ENCODE data around the gene TFB1M. TPM values are rescaled to one million over a fixed set of nuclear protein-coding genes. Genes with fewer than 3 reads are reported as not detected.

TFB1M gene
- total RNA-seq, 1 experiment from 2014 or later: 21.2 TPM

DNA sequence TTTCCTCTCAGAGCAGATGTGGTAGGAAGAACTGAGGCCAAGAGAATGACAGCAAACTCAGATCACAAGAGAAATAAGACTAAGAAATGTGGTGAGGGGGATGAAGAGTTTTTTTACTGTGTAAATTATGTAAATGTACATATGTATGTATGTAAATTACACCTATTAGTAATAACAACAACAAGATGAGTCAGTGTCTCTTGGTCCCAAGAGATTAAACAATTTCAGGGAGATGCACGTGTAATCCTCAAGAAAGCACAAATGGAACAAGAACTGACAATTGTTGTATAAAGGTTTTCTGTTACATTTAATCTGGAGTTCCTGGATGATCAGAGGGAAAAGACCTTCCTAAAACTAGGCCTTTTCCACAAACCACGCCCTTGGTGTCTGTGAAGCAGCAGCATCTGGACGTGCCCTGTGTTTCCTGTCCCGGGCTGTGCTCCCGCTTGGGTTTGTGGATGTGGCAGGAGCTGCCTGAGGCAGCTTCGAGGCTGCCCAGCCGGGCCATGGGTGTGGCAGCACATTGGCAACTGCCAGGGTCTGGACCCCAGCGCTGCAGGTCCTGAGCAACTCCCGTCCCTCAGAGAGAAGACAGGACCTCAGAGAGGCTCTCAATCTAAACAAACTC is 49.5 kb downstream of the TFB1M start:
- DNase-seq (ENCODE audit: low read depth): peak; percentile 61

DNA sequence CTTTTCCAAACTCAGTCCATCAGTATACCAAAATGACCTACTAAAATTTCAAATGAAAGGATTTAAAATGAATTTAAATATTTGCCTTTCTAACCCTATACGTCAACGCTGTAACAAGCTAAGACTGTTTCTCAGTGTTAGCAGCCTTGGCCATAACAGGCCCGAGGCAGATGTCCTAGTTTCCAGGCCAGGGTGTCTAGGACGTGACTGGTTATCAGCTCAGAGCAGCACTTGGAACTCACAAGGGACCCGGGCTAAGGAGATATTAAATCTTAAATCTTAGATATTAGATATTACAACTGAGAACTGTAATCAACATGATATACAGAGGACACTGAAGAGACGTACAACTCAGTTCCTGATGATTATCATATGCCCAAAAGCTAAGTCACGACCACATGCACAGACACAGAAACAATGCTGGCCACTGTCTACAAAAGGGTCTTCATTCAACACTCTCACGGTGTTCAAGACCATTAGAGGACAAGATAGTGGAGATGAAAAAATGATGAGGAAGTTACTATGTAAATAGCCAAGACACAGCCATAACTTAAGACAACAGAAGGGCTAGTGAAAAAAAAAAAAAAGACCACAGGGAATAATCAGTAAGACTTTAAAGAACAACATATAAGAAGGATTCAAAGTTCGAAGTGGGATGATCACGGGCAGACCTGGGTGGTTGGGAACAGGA is 50.8 kb downstream of the TFB1M start, which contains the start of gene CLDN20:
Gene CLDN20 (plus strand): TSS at position 641 of the 691 bp plus-strand sequence. CDS start 11,707 bp downstream, outside the sequence.
- DNase-seq (ENCODE audit: low read depth): no peak

DNA sequence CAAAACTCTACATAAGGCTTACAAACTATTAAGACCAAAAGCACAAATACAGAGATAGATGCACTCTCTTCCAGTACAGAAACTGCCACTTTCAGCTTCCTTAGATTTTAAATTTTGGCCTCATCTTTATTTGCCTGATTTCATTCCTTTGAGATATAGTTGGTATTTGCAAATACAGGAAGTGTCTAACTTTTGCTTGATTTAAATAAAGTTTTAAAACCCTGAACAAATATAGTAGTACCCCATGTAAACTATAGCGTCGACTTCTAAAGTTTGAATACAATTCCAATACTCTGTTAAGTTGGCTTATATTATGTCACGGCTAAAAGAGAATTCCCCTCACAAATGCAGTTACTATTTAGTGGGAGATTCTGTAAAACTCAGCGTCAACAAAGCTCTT is 51.6 kb downstream of the TFB1M start:
- DNase-seq (ENCODE audit: low read depth): no peak

DNA sequence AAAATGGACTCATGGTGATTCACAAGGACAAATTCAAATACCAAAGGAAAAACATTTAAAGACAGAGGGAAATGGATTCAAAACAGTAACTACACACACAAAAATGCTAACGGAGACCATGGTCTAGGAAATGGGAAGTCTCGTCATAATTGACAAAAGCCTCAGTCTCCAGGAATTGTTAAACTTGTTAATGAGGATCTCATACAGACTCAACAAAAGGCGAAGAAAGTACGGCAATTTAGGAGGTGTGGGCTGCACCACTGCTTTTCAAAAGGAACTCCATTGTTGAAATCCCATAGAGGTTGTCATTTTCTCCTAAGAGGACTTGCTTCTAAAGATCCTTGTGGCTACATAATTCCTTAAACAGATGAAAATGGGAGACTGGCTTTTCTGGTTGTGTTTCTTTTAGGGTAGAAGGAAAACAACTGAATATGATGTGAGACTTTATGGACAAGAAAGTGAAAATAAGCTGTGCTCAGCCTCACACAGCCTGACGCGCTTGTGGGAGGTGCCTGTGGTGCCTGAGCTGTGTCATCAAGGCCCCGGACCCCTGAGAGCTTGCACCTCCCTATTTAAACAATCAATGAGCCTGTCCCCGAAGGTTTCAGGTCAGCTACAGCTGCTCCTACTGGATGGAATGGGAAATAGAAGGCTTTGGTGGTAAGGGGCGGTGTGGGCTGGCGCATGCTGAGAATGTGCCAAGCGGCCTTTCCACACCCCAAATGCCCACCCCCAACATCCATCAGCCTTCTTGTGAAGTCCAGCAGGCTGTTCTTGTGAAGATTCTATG is 53.0 kb downstream of the TFB1M start:
- no peak for DNase-seq (ENCODE audit: low read depth)

DNA sequence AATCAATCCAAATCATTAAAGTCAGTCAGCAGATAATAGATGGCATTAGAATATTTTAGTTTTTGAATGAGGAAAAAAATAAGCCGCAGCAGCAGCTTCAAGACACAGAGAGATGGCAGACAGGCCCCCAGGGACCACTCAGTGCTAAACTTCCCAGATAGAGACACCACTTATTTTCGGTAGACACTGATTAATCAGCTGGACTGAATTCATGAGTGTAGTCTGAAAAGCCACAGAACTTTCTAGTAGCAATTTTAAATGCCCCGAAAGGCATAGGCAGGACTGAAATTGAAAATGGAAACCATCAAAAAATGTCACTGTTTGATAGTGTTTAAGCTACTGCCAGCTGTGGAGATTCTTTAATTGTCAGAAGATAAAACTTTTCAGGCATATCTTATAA is 53.6 kb downstream of the TFB1M start:
- DNase-seq (ENCODE audit: low read depth): no peak

DNA sequence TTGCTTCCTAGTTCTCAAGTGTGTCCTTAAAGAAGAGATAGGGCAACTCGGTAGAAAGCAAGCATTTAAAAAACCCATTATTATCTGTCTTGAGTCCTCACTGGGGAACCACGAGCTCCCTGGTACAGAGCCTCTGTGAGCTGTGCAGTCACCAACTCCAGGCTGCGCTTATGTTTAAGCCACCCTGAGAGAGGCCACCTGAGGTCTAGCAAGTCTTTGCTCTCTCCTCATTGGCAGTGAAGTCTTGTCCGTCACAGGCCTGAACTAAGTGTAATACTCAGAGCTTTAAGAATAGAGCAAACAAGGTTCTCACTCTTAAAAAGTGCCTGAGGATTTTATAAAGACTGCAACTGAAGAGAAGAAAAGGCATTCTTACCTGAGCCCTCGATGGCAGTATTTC is 54.4 kb downstream of the TFB1M start:
- no peak for DNase-seq (ENCODE audit: low read depth)

DNA sequence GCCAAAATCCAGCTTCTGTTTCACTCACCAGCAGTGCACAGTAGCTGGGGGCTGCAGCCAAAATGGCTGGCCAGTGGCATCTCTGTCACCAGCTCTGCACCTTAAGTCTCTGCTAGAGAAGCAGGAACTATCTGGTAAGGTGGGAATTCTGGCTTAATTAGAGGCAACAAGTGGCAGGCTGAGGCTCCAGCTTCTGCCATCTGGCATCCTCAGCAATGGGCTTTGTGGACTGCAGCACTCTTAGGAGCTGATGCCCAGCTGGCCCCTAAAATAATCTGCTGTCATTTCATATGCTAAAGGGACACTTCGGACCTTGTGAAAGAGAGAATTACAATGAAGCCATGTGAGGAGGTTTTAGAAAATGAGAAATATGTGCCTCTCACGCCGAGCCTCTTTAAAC is 55.1 kb downstream of the TFB1M start:
- DNase-seq (ENCODE audit: low read depth): no peak

DNA sequence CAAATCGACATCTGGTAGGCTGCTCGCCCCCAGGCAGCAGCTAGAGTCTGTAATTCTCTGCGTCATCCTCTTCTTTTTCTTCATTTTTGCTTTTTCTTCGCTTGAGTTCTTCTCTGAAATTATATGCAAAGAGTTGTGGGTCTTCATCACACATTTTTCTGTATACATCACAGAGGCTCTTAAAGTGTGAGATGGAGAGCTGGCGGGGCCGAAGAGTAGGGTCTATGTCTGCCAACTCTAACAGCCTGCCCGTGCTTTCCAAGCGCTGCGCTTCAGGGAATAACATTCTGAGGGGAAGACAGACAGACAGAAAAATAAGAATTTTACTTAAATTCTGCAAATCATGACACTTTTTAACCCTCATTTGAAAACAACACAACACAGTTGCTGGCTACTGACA is 56.5 kb downstream of the TFB1M start:
- no peak for DNase-seq (ENCODE audit: low read depth)

DNA sequence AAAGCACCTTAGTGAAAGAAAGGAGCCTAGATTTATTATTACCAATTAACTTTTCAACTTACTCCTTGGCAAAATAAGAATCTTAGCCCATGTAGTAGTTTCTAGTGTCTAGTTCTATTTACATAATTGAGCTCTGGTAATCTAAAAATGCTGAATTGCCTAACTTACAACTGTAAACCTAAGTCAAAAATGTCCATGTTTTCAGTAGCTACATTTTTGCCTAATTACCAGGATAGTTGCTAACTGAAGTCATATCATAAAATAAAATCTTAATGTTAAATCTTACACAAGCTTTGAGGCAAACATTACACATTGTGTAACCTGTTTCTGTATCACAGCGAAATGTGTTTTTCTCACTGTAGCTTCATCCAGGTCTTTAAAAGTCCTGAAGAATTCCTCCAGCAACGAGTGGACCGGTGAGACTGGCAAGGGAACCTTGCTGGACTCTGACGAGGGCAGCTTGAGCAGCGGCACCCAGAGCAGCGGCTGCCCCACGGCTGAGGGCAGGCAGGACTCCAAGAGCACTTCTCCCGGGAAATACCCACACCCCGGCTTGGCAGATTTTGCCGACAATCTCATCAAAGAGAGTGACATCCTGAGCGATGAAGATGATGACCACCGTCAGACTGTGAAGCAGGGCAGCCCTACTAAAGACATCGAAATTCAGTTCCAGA is 58.0 kb downstream of the TFB1M start:
- DNase-seq (ENCODE audit: low read depth): no peak

DNA sequence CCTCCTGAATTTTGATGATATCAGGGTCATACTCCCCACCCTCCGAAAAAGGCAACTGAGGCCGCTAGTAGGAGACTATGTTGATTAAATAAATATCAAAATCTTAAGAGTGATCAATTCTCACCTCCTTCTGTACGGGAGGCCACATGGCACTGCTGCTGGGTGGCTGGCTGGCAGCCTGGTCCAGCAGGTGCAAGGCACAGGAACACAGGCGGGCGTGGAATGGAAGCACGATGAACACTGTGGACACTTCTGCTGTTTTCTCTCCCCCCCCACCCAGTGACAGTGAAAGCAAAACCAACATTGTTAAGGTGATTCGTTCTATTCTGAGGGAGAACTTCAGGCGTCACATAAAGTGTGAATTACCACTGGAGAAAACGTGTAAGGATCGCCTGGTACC is 60.1 kb downstream of the TFB1M start:
- no peak for DNase-seq (ENCODE audit: low read depth)

DNA sequence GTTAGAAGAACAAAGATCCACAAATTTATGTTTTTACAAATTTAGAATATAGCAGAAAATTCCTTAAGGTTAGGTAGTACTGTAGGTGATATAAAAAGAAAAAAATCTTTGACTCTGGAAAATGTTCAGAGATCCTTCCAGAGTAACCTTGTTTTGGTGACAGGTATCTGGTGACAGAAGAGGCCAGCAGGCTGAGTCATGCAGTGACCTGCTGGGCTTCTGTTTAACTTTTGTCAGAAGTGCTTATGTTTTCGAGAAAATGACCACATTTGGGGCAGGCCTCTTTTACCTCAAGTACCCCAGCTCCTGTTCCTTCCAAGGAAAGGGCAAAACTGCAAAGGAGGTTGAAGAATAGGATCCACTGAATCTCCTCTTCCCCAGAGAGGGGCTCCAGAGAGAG is 60.9 kb downstream of the TFB1M start:
- no peak for DNase-seq (ENCODE audit: low read depth)

DNA sequence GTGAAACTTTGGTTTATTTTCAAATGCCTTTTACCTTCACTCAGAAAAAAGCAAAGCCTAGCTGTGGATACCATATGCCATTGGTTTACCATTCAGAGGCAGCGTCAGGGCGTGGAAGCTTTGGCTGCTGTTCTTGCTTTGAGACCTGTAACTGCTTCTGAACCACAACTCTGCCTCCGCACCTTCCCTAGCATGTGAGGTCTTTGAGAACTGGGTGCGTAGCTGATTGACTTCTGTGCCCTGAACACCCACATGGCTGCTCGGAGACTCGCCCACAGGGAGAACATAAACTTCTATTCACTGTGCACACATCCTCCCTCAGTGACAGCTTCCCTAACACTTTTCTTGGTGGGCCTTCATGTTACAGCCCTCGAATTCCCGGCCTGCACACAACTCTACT is 61.7 kb downstream of the TFB1M start:
- DNase-seq (ENCODE audit: low read depth): no peak

DNA sequence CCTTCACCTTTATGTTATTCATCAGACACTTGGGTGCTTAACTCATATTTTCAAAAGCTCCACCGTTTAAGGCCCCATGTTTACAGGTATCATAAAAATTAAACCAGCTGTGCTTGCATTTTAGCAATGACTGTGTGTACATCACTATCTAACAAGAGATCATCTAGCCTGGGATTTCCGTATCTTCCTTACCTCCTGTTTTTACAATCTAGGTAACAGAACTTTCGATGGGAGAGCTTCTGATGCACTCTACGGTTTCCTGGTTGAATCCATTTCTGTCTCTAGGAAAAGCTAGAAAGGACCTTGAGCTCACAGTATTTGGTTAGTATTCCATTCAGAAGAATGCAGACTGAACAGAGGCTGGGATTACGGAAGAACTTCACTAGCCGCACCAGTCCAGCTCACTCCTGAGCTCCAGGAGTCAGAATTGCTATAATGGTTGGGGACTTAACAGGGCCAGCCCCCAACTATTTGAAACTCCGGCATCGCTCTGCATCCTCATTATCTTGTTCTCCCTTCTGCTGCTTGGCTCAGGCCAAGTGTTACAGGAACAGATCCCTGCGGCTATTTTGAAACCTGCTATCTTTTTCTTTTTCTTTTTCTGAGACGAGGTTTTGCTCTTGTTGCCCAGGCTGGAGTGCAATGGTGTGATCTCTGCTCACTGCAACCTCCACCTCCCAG is 63.4 kb downstream of the TFB1M start:
- DNase-seq (ENCODE audit: low read depth): no peak

DNA sequence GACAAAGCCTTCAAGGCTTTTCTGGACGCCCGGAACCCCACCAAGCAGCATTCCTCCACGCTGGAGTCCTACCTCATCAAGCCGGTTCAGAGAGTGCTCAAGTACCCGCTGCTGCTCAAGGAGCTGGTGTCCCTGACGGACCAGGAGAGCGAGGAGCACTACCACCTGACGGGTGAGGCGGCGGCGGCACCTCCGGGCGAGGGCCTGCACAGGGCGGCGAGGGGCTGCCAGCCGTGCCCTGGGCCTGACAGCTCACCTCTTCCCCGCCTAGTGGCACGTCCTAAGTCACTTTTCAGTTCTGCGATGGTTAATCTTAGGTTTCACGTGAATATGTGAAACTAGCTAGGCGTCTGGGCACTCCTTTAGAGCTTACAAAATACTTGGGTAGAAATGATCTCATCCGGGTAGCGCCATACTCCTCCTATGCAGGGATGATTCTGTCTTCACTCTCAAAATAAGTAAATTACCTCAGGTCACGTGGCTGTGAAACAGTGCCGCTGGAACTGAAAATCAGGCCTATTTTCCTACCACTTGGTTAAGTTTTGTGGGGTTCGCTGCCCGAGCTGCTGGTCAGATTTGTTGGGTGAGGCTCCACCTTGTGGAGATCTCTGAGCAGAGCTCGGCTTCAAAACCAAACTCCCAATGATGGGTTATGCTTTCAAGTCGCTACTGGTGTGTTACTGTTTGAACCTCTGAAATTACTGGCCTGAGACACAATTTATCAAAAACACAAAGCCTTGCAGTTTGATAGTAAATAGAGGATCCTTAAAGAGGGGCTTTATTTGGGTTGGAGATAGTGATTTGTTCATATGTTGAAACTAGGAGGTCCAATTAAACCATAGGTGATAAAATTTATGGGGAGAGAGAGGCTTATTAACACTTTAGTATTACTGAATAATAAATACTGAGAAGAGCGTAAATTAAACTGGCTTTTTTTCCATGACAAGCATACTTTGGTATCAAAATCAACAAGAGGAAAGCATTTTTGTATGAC is 66.0 kb downstream of the TFB1M start:
- peak; percentile 77 for DNase-seq (ENCODE audit: low read depth)

DNA sequence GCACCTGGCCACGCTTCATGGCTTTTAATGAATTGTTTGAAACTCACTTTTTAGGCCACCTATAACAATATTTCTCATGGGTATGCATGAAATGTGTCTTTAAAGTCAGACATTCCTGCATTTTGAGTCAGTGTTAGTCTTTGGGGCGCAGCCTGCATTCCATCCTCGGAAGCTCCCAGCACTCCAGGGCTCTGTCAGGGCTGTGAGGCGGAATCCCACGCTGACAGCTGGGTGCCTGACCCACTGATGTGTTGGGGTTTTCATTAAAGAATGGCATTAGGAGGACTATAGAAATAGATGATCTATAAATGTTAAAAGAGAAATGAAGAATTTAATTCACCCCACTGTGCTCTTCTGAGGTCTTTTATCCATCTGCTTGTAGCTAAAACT is 66.7 kb downstream of the TFB1M start:
- peak; percentile 85 for DNase-seq (ENCODE audit: low read depth)

DNA sequence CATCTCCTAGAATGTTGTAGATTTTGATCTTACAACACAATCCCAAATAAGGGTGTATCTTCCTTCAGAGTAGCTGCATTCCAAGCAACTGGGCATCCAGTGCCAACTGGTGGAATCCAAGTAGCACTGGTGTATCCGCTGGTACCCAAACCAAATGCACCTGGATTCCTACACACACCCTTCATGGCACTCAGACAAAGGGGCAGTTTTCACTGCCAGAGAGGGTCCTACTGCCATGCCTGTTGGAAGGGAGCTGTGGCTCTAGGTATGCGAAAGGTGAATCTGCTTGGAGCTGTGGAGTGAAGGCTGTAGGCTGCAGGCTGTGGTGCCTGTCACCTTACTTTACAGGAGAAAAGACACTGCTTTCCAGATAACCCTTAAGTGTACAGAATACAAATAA is 67.5 kb downstream of the TFB1M start:
- DNase-seq (ENCODE audit: low read depth): no peak

DNA sequence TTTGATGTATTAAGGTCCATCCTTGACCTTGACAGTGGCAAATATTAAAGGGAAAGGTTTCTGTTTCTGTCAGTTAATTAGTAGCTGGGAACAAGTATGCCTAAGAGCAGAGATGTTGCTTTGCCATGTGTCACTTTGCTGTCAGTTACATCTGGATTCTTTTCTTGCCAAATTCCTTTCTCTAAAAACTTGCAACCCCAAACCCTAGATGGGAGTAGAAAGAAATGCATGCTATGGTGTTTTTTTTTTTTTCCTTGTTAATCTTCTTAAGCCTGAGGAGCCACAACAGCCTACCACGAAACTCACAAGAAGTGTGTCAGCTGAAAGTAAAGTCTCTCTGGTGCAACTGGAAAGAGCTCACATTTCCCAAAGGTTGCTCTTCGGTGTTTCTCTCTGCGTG is 68.5 kb downstream of the TFB1M start:
- DNase-seq (ENCODE audit: low read depth): peak; percentile 41

DNA sequence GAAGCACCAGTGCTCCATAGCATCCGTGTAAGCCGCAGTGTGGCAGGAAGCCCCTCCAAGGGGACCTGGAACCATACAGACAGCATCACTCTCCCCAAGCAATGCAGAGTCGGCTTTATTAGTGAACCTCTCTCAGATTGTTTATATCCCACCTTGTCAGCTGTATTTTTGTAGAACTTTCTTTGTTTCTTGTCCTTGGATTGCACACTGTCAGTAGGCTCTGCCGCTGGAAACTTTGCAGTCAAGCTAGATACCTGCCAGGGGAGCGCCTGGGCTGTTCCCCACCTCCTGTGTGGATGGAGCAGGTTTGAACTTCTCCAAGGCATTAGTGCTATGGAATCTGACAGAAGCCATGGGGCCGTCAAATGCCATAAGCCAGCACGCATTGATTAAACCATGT is 69.1 kb downstream of the TFB1M start:
- no peak for DNase-seq (ENCODE audit: low read depth)

DNA sequence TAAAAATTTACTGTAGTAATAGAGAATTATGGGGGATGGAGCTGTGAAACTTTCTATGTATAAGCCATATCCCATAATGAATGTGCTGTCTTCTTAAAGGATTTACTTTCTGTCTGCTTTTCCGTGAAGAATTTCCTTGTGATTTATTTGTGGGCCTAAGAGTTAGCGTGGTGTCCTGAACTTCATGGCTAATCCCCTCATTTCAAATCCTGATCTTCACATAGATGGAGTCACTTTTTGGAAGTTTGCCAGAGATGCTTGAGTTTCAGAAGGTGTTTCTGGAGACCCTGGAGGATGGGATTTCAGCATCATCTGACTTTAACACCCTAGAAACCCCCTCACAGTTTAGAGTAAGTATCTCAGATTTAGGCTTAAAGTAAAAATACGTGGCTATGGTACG is 69.8 kb downstream of the TFB1M start:
- no peak for DNase-seq (ENCODE audit: low read depth)

DNA sequence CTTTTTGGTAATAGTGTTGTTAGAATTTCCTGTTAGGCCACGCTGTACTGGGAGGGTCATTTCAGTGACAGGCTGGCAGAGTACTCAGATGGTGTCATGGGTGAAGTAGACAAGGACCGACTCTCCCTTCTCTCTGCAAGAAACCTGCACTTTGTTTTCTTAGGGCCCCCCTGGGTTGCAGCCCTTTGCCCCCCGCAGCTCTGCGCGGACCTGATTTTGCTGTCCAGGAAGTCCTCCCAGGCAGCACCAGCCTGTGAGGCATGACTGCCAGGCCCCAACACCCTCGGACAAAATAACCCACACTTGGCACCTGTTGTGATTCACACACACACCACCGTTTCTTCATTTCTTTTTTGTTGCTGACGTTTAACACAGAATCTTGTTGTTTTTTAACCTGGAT is 72.3 kb downstream of the TFB1M start:
- DNase-seq (ENCODE audit: low read depth): no peak

Measured in LHCN-M2 (cell line).